Measurements from ENCODE around the gene SRBD1. TPM values are rescaled to one million over a fixed set of nuclear protein-coding genes. Genes with fewer than 3 reads are reported as not detected.

Gene SRBD1
- total RNA-seq, 4 donors from 2014 or later: 9.0 to 22.0 (median 13.0) TPM

GRCh38 chr2:45648636-45649035 is 37.6 kb upstream of the SRBD1 start:
- H3K27ac ChIP-seq (replicated peaks in 1 of 4): peak overlapping the region; percentile 99 to 100 (median 100)
- H3K4me3 ChIP-seq: no peak overlapping the region
- DNase-seq (ENCODE audit: extremely low spot score): no peak
- intact Hi-C loops (cut with DNase I): loop anchor here (1.0 to 10.0 kb wide), 2 partner anchors 124 to 806 kb away; no protein-coding TSS in a partner anchor
- whole genome bisulfite sequencing: 82% methylated on average over 2 of the region's 2 CpGs
- peaks cover 22 to 54% (median 48%) of the 10 kb centered on the region in 4 donors for H3K4me1 ChIP-seq
- no peaks in the 10 kb centered on the region for H3K36me3 ChIP-seq
- no peaks in the 10 kb centered on the region for H3K9me3 ChIP-seq
- no peaks in the 10 kb centered on the region for H3K27me3 ChIP-seq
- TF ChIP-seq POLR2A (IDR thresholded peaks at IDR 0.05; ENCODE audit: low read depth) (no peak), EP300 (IDR thresholded peaks at IDR 0.05) (no peak), CTCF (IDR thresholded peaks at IDR 0.05) (no peak), POLR2AphosphoS5 (IDR thresholded peaks at IDR 0.05) (no peak)

- intact Hi-C loops (cut with DNase I): loop anchor here (1.0 to 10.0 kb wide), 2 partner anchors 124 to 807 kb away; no protein-coding TSS in a partner anchor
- H3K9me3 ChIP-seq: no peaks in the 10 kb centered on the region
- peaks cover 25 to 53% (median 48%) of the 10 kb centered on the region in 4 donors for H3K4me1 ChIP-seq
- H3K27me3 ChIP-seq: peaks cover 0 to under 1% (median 0%) of the 10 kb centered on the region in 4 donors
- TF ChIP-seq CTCF (IDR thresholded peaks at IDR 0.05): no peak
- no peak for DNase-seq (ENCODE audit: extremely low spot score)
- peak overlapping the region in 2 of 4 donors; percentile 100 for H3K27ac ChIP-seq (replicated peaks in 1 of 4)
- H3K4me3 ChIP-seq: no peak overlapping the region
- WGBS: 96% methylated on average over 3 of the region's 3 CpGs
- no peaks in the 10 kb centered on the region for H3K36me3 ChIP-seq
Observed at GRCh38 chr2:45647986-45648520, 37.0 kb upstream of the SRBD1 start.

- TF ChIP-seq POLR2A (IDR thresholded peaks at IDR 0.05; ENCODE audit: low read depth): no peak
- no peak for TF ChIP-seq POLR2AphosphoS5 (IDR thresholded peaks at IDR 0.05)
- TF ChIP-seq CTCF (IDR thresholded peaks at IDR 0.05): no peak
- no peak for TF ChIP-seq EP300 (IDR thresholded peaks at IDR 0.05)
- Histone ChIP-seq H3K27me3 (peaks cover 0 to 5% (median 0%) of the 10 kb centered on the region in 4 donors), H3K36me3 (no peaks in the 10 kb centered on the region), H3K4me3 (no peak overlapping the region), H3K4me1 (peaks cover 27 to 49% (median 43%) of the 10 kb centered on the region in 4 donors), H3K27ac (replicated peaks in 1 of 4) (peak overlapping the region in 1 of 4 donors; percentile 14), H3K9me3 (no peaks in the 10 kb centered on the region)
- intact Hi-C loops (cut with DNase I): loop anchor here (10.0 kb wide), 1 partner anchor 807 kb away; no protein-coding TSS in a partner anchor
- 71% methylated on average over 9 of the region's 9 CpGs for WGBS
- no peak for DNase-seq (ENCODE audit: extremely low spot score)
Observed at GRCh38 chr2:45647356-45647755, 36.3 kb upstream of the SRBD1 start.

- intact Hi-C loops (cut with DNase I): loop anchor here (10.0 kb wide), 1 partner anchor 809 kb away; no protein-coding TSS in a partner anchor
- WGBS: 81% methylated on average over 2 of the region's 2 CpGs
- no peaks in the 10 kb centered on the region for H3K9me3 ChIP-seq
- H3K36me3 ChIP-seq: no peaks in the 10 kb centered on the region
- no peak for DNase-seq (ENCODE audit: extremely low spot score)
- peaks cover 0 to 12% (median 0%) of the 10 kb centered on the region in 4 donors for H3K27me3 ChIP-seq
- TF ChIP-seq POLR2AphosphoS5 (IDR thresholded peaks at IDR 0.05) (no peak), CTCF (IDR thresholded peaks at IDR 0.05) (no peak), POLR2A (IDR thresholded peaks at IDR 0.05; ENCODE audit: low read depth) (no peak), EP300 (IDR thresholded peaks at IDR 0.05) (no peak)
- H3K27ac ChIP-seq (replicated peaks in 1 of 4): no peak overlapping the region
- no peak overlapping the region for H3K4me3 ChIP-seq
- peaks cover 22 to 44% (median 39%) of the 10 kb centered on the region in 4 donors for H3K4me1 ChIP-seq
Observed at GRCh38 chr2:45646289-45646688, 35.2 kb upstream of the SRBD1 start.

Data from esophagus muscularis mucosa (tissue), 4 donors.